ENCODE measurements around the gene ATXN3. TPM values are rescaled to one million over a fixed set of nuclear protein-coding genes. Genes with fewer than 3 reads are reported as not detected.

Gene ATXN3
- total and polyA plus RNA-seq, 8 donors: 28.5 to 40.2 (median 35.2) TPM

- no peaks in the 10 kb centered on the region for H3K9me3 ChIP-seq
- TF ChIP-seq CTCF (IDR thresholded peaks at IDR 0.05): no peak
- H3K27ac ChIP-seq: peak within 1 kb of the TSS; percentile 95 to 98
- intact Hi-C loops (cut with DNase I): no loop called here
- H3K36me3 ChIP-seq: peaks cover 0 to 6% of the 10 kb centered on the region in 2 donors
- H3K4me1 ChIP-seq: peaks cover 17 to 45% of the 10 kb centered on the region in 2 donors
- H3K4me3 ChIP-seq: peak within 1 kb of the TSS; percentile 74 to 92
- ATAC-seq: peak; percentile 99
- DNase-seq: peak; percentile 91 to 99 (median 94)
- H3K27me3 ChIP-seq: no peaks in the 10 kb centered on the region
Observed at GRCh38 chr14:92039719-92040430, 66.5 kb downstream of the ATXN3 start, which contains the start of gene TRIP11. TRIP11 (minus strand) TSS chr14:92040059; CDS start chr14:92039685, 374 bp downstream.

GRCh38 chr14:92039063-92039718 is 67.2 kb downstream of the ATXN3 start:
- no peaks in the 10 kb centered on the region for H3K27me3 ChIP-seq
- TF ChIP-seq CTCF (IDR thresholded peaks at IDR 0.05): no peak
- peak overlapping the region; percentile 74 to 92 for H3K4me3 ChIP-seq
- peaks cover 17 to 45% of the 10 kb centered on the region in 2 donors for H3K4me1 ChIP-seq
- H3K36me3 ChIP-seq: peaks cover 0 to 6% of the 10 kb centered on the region in 2 donors
- intact Hi-C loops (cut with DNase I): no loop called here
- DNase-seq: peak; percentile 48 to 81 (median 65)
- H3K9me3 ChIP-seq: no peaks in the 10 kb centered on the region
- peak; percentile 60 for ATAC-seq
- H3K27ac ChIP-seq: peak overlapping the region; percentile 95 to 98

GRCh38 chr14:92037989-92038388 is 68.4 kb downstream of the ATXN3 start:
- no peaks in the 10 kb centered on the region for H3K9me3 ChIP-seq
- ATAC-seq (no peak), DNase-seq (no peak)
- no peak for TF ChIP-seq CTCF (IDR thresholded peaks at IDR 0.05)
- H3K4me1 ChIP-seq: peaks cover 17 to 45% of the 10 kb centered on the region in 2 donors
- H3K27ac ChIP-seq: no peak overlapping the region
- H3K4me3 ChIP-seq: peak overlapping the region; percentile 74 to 92
- no peaks in the 10 kb centered on the region for H3K27me3 ChIP-seq
- H3K36me3 ChIP-seq: peaks cover 0 to 7% of the 10 kb centered on the region in 2 donors
- intact Hi-C loops (cut with DNase I): no loop called here

GRCh38 chr14:92035890-92036289 is 70.5 kb downstream of the ATXN3 start:
- Histone ChIP-seq H3K36me3 (peaks cover 0 to 28% of the 10 kb centered on the region in 2 donors), H3K4me1 (peaks cover 13 to 42% of the 10 kb centered on the region in 2 donors), H3K27me3 (no peaks in the 10 kb centered on the region), H3K9me3 (no peaks in the 10 kb centered on the region), H3K4me3 (no peak overlapping the region), H3K27ac (no peak overlapping the region)
- ATAC-seq (no peak), DNase-seq (no peak)
- intact Hi-C loops (cut with DNase I): no loop called here
- no peak for TF ChIP-seq CTCF (IDR thresholded peaks at IDR 0.05)

All from left lung (tissue), 10 donors.